Peyer's patch (tissue), 4 donors: Measurements from ENCODE around the gene LRTM2.

Experiments
- POLR2A ChIP-seq, 2 donors: fragments of 450-650 bp; IDR thresholded peaks; one replicate each; pipeline ENCODE4 v1.5.1; 2017; ENCODE audit warnings: antibody characterized with exemption in 2 of 2, mild to moderate bottlenecking in 2 of 2, moderate library complexity in 2 of 2
- TF ChIP-seq, protein P1 (sequence below), 6 experiments: fragments of 450-650 bp in 4 of 6; fragments of 200-600 bp in 2 of 6; sonication (generic) in 1 of 6; IDR thresholded peaks; one replicate each; pipeline ENCODE4 v1.5.1; 2017 to 2019; ENCODE audit warnings: antibody characterized with exemption in 6 of 6, mild to moderate bottlenecking in 3 of 6, moderate library complexity in 1 of 6

- TF ChIP-seq, protein P1, sequence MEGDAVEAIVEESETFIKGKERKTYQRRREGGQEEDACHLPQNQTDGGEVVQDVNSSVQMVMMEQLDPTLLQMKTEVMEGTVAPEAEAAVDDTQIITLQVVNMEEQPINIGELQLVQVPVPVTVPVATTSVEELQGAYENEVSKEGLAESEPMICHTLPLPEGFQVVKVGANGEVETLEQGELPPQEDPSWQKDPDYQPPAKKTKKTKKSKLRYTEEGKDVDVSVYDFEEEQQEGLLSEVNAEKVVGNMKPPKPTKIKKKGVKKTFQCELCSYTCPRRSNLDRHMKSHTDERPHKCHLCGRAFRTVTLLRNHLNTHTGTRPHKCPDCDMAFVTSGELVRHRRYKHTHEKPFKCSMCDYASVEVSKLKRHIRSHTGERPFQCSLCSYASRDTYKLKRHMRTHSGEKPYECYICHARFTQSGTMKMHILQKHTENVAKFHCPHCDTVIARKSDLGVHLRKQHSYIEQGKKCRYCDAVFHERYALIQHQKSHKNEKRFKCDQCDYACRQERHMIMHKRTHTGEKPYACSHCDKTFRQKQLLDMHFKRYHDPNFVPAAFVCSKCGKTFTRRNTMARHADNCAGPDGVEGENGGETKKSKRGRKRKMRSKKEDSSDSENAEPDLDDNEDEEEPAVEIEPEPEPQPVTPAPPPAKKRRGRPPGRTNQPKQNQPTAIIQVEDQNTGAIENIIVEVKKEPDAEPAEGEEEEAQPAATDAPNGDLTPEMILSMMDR (IDR thresholded peaks at IDR 0.05) = no peak
- TF ChIP-seq POLR2A (IDR thresholded peaks at IDR 0.05) = no peak
These were observed 43.5 kb downstream of the LRTM2 start for GRCh38 chr12:1863823-1864222.
